GM12878 (cell line): ENCODE data around the gene HPSE.

Source experiments
- EZH2 ChIP-seq: IDR thresholded peaks from 2 replicates; pipeline ENCODE4 v1.6.1; 2012; ENCODE audit warnings: low read depth, mild to moderate bottlenecking, control low read depth, inconsistent platforms, low read length, borderline replicate concordance; ENCODE audit not compliant: control insufficient read depth
- NFXL1 ChIP-seq: fragments of 450-650 bp; IDR thresholded peaks from 2 replicates; pipeline ENCODE4 v1.6.1; 2017; ENCODE audit warnings: antibody characterized with exemption, mild to moderate bottlenecking, borderline replicate concordance
- POLR2A ChIP-seq: IDR thresholded peaks from 2 replicates; pipeline ENCODE4 v1.6.1; 2011; ENCODE audit warnings: low read depth, mild to moderate bottlenecking, low read length
- POLR2AphosphoS5 ChIP-seq: IDR thresholded peaks from 2 replicates; pipeline ENCODE4 v1.6.1; 2011; ENCODE audit warnings: mild to moderate bottlenecking, low read length, inconsistent platforms
- SMAD1 ChIP-seq: fragments of 450-650 bp; IDR thresholded peaks from 2 replicates; pipeline ENCODE4 v1.6.1; 2018; ENCODE audit warnings: mild to moderate bottlenecking, low read depth; ENCODE audit not compliant: partially characterized antibody
- SPI1 ChIP-seq: IDR thresholded peaks from 2 replicates; pipeline ENCODE4 v1.6.1; 2011; ENCODE audit warnings: low read depth, mild to moderate bottlenecking, low read length, moderate library complexity, borderline replicate concordance; ENCODE audit not compliant: insufficient read depth
- SRF ChIP-seq, 2 experiments: IDR thresholded peaks; 2 replicates each; pipeline ENCODE4 v1.6.1; 2011; ENCODE audit warnings: low read depth in 2 of 2, low read length in 2 of 2, mild to moderate bottlenecking in 1 of 2, moderate library complexity in 1 of 2
- TARDBP ChIP-seq: IDR thresholded peaks from 2 replicates; pipeline ENCODE4 v1.6.1; 2016; ENCODE audit warnings: borderline replicate concordance
- TCF3 ChIP-seq: IDR thresholded peaks from 2 replicates; pipeline ENCODE4 v1.6.1; 2012; ENCODE audit warnings: low read depth, mild to moderate bottlenecking, low read length, borderline replicate concordance; ENCODE audit not compliant: insufficient read depth
- ZNF274 ChIP-seq: IDR thresholded peaks from one replicate; pipeline ENCODE4 v1.8.0; 2011; ENCODE audit not compliant: insufficient read length, insufficient read depth
- TF ChIP-seq, protein P1 (sequence below), 3 experiments: IDR thresholded peaks in 2 of 3; conservative IDR thresholded peaks in 1 of 3; 2 replicates each; pipeline ENCODE4 v1.5.1; 2011; ENCODE audit warnings: low read depth in 3 of 3, low read length in 3 of 3, mild to moderate bottlenecking in 3 of 3, control low read depth in 2 of 3, moderate library complexity in 2 of 3, inconsistent platforms in 1 of 3, mixed read lengths in 1 of 3; ENCODE audit not compliant: control insufficient read depth in 2 of 3, insufficient read depth in 1 of 3; ENCODE audit errors: extremely low read depth in 1 of 3

DNA sequence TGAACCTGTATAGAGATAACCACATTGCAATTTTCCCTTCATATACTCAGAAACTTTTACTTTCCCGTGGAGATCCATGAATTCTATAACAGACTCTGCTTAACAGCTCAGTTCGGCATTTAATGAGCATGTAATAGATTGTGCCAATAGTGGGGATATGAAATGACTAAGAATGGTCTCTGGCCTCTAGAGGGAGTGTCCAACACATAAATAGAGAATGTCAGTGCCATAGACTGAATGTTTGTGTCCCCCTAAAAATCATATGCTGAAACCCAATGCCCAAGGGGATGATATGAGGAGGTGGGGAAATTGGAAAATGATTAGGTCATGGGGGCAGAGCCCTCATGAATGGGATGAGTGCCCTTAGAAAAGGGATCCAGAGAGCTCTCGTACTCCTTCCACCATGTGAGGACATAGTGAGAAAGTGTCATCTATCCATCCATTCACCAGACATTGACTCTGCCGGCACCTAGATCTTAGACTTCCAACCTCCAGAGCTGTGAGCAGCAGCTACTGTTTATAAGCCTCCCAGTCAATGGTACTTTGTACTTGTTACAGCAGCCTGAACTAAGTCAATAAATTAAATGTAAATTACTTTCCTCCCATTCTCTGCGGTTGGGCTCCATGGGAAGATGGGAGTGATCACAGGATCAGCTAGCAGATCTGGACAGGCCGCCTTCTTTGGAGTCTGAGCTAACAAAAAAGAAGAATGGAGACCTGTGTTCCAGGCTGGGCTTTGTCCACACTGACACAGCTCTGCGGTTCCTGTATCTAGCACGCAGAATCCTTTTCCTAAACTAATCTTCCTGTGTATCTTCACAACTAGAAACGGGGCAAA lies 28.1 kb upstream of the HPSE start:
- TF ChIP-seq, protein P1, sequence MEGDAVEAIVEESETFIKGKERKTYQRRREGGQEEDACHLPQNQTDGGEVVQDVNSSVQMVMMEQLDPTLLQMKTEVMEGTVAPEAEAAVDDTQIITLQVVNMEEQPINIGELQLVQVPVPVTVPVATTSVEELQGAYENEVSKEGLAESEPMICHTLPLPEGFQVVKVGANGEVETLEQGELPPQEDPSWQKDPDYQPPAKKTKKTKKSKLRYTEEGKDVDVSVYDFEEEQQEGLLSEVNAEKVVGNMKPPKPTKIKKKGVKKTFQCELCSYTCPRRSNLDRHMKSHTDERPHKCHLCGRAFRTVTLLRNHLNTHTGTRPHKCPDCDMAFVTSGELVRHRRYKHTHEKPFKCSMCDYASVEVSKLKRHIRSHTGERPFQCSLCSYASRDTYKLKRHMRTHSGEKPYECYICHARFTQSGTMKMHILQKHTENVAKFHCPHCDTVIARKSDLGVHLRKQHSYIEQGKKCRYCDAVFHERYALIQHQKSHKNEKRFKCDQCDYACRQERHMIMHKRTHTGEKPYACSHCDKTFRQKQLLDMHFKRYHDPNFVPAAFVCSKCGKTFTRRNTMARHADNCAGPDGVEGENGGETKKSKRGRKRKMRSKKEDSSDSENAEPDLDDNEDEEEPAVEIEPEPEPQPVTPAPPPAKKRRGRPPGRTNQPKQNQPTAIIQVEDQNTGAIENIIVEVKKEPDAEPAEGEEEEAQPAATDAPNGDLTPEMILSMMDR (IDR thresholded peaks at IDR 0.05 in 2 of 3, conservative IDR thresholded peaks at IDR 0.05 in 1 of 3; ENCODE audit: control insufficient read depth in 2 of 3, extremely low read depth in 1 of 3, insufficient read depth in 1 of 3, low read depth in 3 of 3, low read length in 3 of 3), result peak; percentile 29 to 46 (median 39); a peak in 5 of 6 replicates
- TF ChIP-seq POLR2A (no peak), SMAD1 (no peak), TARDBP (no peak), ZNF274 (no peak), EZH2 (no peak), NFXL1 (no peak), TCF3 (no peak), SRF (IDR thresholded peaks at IDR 0.05; ENCODE audit: low read depth in 2 of 2, low read length in 2 of 2) (no peak), SPI1 (no peak), POLR2AphosphoS5 (no peak)
